ENCODE results near the gene NADSYN1.

- TF ChIP-seq CTCF (IDR thresholded peaks at IDR 0.05) (no peak), POLR2A (IDR thresholded peaks at IDR 0.05) (peak; percentile 77), EP300 (IDR thresholded peaks at IDR 0.05; ENCODE audit: low read depth) (no peak)
These were observed 4.5 kb upstream of the NADSYN1 start, which contains the start of gene DHCR7 for GRCh38 chr11:71448257-71449171.

Measured in transverse colon (tissue), 3 donors.